ENCODE data around the gene LAMC2.

Gene LAMC2

DNA sequence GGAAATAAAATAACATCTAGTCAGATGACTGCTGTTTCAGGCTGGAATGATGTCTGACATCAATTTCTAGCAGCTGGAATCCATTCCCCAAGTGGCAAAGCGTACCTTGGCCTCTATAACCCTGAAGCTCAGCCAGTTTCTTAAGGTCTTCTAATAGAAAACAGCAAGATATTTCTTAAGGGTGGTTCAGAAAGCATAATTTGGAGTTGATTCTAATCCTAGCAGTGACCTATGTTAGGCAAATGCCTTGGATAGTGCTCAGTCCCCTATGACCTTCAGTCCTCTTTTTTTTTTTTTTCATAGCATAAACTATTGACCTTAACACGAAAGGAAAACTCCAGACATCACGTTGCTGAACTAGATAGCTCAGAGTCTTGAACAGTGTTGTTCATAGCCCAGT is 56.5 kb downstream of the LAMC2 start:
- Histone ChIP-seq H4K20me1 (ENCODE audit: insufficient read depth, low read length) (no peaks in the 10 kb centered on the region), H3K9me3 (replicated peaks; ENCODE audit: insufficient read depth, low read length) (no peaks in the 10 kb centered on the region), H3K4me1 (ENCODE audit: low read length) (no peaks in the 10 kb centered on the region), H3K36me3 (replicated peaks; ENCODE audit: insufficient read depth, low read length) (no peaks in the 10 kb centered on the region), H3K9me2 (replicated peaks; ENCODE audit: insufficient read depth, low read length) (no peaks in the 10 kb centered on the region), H3K4me3 (ENCODE audit: low read length) (no peak overlapping the region), H3K79me2 (ENCODE audit: low read length) (no peaks in the 10 kb centered on the region), H3F3A (ENCODE audit: insufficient read depth, low read length) (no peaks in the 10 kb centered on the region), H2AFZ (ENCODE audit: low read length) (no peak overlapping the region), H3K27me3 (replicated peaks; ENCODE audit: insufficient read depth, low read length) (no peaks in the 10 kb centered on the region), H3K4me2 (ENCODE audit: low read depth, low read length) (no peak overlapping the region), H3K27ac (ENCODE audit: low read length) (no peak overlapping the region), H3K9ac (ENCODE audit: low read length) (no peak overlapping the region)
- no peak for TF ChIP-seq EZH2phosphoT487 (IDR thresholded peaks at IDR 0.05; ENCODE audit: low read length)
- TF ChIP-seq, protein P1, sequence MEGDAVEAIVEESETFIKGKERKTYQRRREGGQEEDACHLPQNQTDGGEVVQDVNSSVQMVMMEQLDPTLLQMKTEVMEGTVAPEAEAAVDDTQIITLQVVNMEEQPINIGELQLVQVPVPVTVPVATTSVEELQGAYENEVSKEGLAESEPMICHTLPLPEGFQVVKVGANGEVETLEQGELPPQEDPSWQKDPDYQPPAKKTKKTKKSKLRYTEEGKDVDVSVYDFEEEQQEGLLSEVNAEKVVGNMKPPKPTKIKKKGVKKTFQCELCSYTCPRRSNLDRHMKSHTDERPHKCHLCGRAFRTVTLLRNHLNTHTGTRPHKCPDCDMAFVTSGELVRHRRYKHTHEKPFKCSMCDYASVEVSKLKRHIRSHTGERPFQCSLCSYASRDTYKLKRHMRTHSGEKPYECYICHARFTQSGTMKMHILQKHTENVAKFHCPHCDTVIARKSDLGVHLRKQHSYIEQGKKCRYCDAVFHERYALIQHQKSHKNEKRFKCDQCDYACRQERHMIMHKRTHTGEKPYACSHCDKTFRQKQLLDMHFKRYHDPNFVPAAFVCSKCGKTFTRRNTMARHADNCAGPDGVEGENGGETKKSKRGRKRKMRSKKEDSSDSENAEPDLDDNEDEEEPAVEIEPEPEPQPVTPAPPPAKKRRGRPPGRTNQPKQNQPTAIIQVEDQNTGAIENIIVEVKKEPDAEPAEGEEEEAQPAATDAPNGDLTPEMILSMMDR (IDR thresholded peaks at IDR 0.05; ENCODE audit: low read length): no peak
- TF ChIP-seq EZH2 (optimal IDR thresholded peaks at IDR 0.05; ENCODE audit: low read depth, low read length): no peak
- DNase-seq: no peak

DNA sequence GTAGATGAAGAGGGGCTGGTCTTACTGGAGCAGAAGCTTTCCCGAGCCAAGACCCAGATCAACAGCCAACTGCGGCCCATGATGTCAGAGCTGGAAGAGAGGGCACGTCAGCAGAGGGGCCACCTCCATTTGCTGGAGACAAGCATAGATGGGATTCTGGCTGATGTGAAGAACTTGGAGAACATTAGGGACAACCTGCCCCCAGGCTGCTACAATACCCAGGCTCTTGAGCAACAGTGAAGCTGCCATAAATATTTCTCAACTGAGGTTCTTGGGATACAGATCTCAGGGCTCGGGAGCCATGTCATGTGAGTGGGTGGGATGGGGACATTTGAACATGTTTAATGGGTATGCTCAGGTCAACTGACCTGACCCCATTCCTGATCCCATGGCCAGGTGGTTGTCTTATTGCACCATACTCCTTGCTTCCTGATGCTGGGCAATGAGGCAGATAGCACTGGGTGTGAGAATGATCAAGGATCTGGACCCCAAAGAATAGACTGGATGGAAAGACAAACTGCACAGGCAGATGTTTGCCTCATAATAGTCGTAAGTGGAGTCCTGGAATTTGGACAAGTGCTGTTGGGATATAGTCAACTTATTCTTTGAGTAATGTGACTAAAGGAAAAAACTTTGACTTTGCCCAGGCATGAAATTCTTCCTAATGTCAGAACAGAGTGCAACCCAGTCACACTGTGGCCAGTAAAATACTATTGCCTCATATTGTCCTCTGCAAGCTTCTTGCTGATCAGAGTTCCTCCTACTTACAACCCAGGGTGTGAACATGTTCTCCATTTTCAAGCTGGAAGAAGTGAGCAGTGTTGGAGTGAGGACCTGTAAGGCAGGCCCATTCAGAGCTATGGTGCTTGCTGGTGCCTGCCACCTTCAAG is 57.3 kb downstream of the LAMC2 start:
- H3K27ac ChIP-seq (ENCODE audit: low read length): no peak overlapping the region
- H3F3A ChIP-seq (ENCODE audit: insufficient read depth, low read length): no peaks in the 10 kb centered on the region
- no peak for DNase-seq

DNA sequence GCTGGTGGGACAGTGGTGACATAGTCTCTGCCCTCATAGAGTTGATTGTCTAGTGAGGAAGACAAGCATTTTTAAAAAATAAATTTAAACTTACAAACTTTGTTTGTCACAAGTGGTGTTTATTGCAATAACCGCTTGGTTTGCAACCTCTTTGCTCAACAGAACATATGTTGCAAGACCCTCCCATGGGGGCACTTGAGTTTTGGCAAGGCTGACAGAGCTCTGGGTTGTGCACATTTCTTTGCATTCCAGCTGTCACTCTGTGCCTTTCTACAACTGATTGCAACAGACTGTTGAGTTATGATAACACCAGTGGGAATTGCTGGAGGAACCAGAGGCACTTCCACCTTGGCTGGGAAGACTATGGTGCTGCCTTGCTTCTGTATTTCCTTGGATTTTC is 58.4 kb downstream of the LAMC2 start:
- TF ChIP-seq, protein P1 (IDR thresholded peaks at IDR 0.05; ENCODE audit: low read length): no peak
- TF ChIP-seq EZH2 (optimal IDR thresholded peaks at IDR 0.05; ENCODE audit: low read depth, low read length) (no peak), EZH2phosphoT487 (IDR thresholded peaks at IDR 0.05; ENCODE audit: low read length) (no peak)
- Histone ChIP-seq H2AFZ (ENCODE audit: low read length) (no peak overlapping the region), H3K4me2 (ENCODE audit: low read depth, low read length) (no peak overlapping the region), H3K9me3 (replicated peaks; ENCODE audit: insufficient read depth, low read length) (no peaks in the 10 kb centered on the region), H3K27me3 (replicated peaks; ENCODE audit: insufficient read depth, low read length) (no peaks in the 10 kb centered on the region), H3F3A (ENCODE audit: insufficient read depth, low read length) (no peaks in the 10 kb centered on the region), H4K20me1 (ENCODE audit: insufficient read depth, low read length) (no peaks in the 10 kb centered on the region), H3K4me3 (ENCODE audit: low read length) (no peak overlapping the region), H3K4me1 (ENCODE audit: low read length) (no peaks in the 10 kb centered on the region), H3K9me2 (replicated peaks; ENCODE audit: insufficient read depth, low read length) (no peaks in the 10 kb centered on the region), H3K79me2 (ENCODE audit: low read length) (no peaks in the 10 kb centered on the region), H3K27ac (ENCODE audit: low read length) (no peak overlapping the region), H3K36me3 (replicated peaks; ENCODE audit: insufficient read depth, low read length) (no peaks in the 10 kb centered on the region), H3K9ac (ENCODE audit: low read length) (no peak overlapping the region)
- DNase-seq: no peak

More for the DNA sequence above, 57.3 kb downstream of the LAMC2 start:
- Histone ChIP-seq H3K79me2 (ENCODE audit: low read length) (no peaks in the 10 kb centered on the region), H4K20me1 (ENCODE audit: insufficient read depth, low read length) (no peaks in the 10 kb centered on the region), H3K36me3 (replicated peaks; ENCODE audit: insufficient read depth, low read length) (no peaks in the 10 kb centered on the region), H3K4me2 (ENCODE audit: low read depth, low read length) (no peak overlapping the region), H3K4me3 (ENCODE audit: low read length) (no peak overlapping the region), H3K27me3 (replicated peaks; ENCODE audit: insufficient read depth, low read length) (no peaks in the 10 kb centered on the region), H3K9me2 (replicated peaks; ENCODE audit: insufficient read depth, low read length) (no peaks in the 10 kb centered on the region), H3K4me1 (ENCODE audit: low read length) (no peaks in the 10 kb centered on the region), H3K9ac (ENCODE audit: low read length) (no peak overlapping the region), H3K9me3 (replicated peaks; ENCODE audit: insufficient read depth, low read length) (no peaks in the 10 kb centered on the region), H2AFZ (ENCODE audit: low read length) (no peak overlapping the region)
- TF ChIP-seq EZH2phosphoT487 (IDR thresholded peaks at IDR 0.05; ENCODE audit: low read length) (no peak), EZH2 (optimal IDR thresholded peaks at IDR 0.05; ENCODE audit: low read depth, low read length) (no peak)
- TF ChIP-seq, protein P1 (IDR thresholded peaks at IDR 0.05; ENCODE audit: low read length): no peak

All from MM.1S (cell line).